NCI-H2171 treated with DMSO at 0.1 percent for 48 hours (cell line): ENCODE data around the gene ELFN2.

Experiments
- DNase-seq: peaks from one replicate; lab custom pipeline; 2025; lab: John Stamatoyannopoulos, UW

Gene ELFN2

GRCh38 chr22:37381489-37381888 lies 45.8 kb downstream of the ELFN2 start:
- no peak for DNase-seq

- no peak for DNase-seq
Measured at GRCh38 chr22:37379722-37380121, 47.6 kb downstream of the ELFN2 start.

- peak; percentile 27 for DNase-seq
Measured at GRCh38 chr22:37379085-37379484, 48.2 kb downstream of the ELFN2 start.

- no peak for DNase-seq
Measured at GRCh38 chr22:37378642-37379058, 48.6 kb downstream of the ELFN2 start.

GRCh38 chr22:37377927-37378326 lies 49.4 kb downstream of the ELFN2 start:
- peak; percentile 13 for DNase-seq

GRCh38 chr22:37377138-37377537 lies 50.1 kb downstream of the ELFN2 start:
- no peak for DNase-seq

GRCh38 chr22:37376643-37377042 lies 50.6 kb downstream of the ELFN2 start:
- DNase-seq: peak; percentile 17

- DNase-seq: no peak
Measured at GRCh38 chr22:37375801-37376200, 51.5 kb downstream of the ELFN2 start.

GRCh38 chr22:37374571-37374970 lies 52.7 kb downstream of the ELFN2 start:
- no peak for DNase-seq

- no peak for DNase-seq
Measured at GRCh38 chr22:37373451-37373850, 53.8 kb downstream of the ELFN2 start.

- DNase-seq: no peak
Measured at GRCh38 chr22:37371911-37372310, 55.4 kb downstream of the ELFN2 start.

- DNase-seq: no peak
Measured at GRCh38 chr22:37371491-37371890, 55.8 kb downstream of the ELFN2 start.

GRCh38 chr22:37370306-37370979 lies 56.8 kb downstream of the ELFN2 start:
- DNase-seq: peak; percentile 72

- DNase-seq: no peak
Measured at GRCh38 chr22:37369483-37369882, 57.8 kb downstream of the ELFN2 start.

- no peak for DNase-seq
Measured at GRCh38 chr22:37368058-37368457, 59.2 kb downstream of the ELFN2 start.

GRCh38 chr22:37366601-37367000 lies 60.7 kb downstream of the ELFN2 start:
- no peak for DNase-seq

GRCh38 chr22:37365950-37366349 lies 61.3 kb downstream of the ELFN2 start:
- no peak for DNase-seq

GRCh38 chr22:37363261-37363992 lies 63.9 kb downstream of the ELFN2 start:
- DNase-seq: no peak

GRCh38 chr22:37362621-37363020 lies 64.7 kb downstream of the ELFN2 start:
- no peak for DNase-seq

GRCh38 chr22:37358917-37359316 lies 68.4 kb downstream of the ELFN2 start:
- DNase-seq: no peak

- no peak for DNase-seq
Measured at GRCh38 chr22:37358386-37358785, 68.9 kb downstream of the ELFN2 start.

- no peak for DNase-seq
Measured at GRCh38 chr22:37357446-37358075, 69.7 kb downstream of the ELFN2 start.

- no peak for DNase-seq
Measured at GRCh38 chr22:37356922-37357321, 70.4 kb downstream of the ELFN2 start.
